Panc1 (cell line): ENCODE data around the gene FAM174C. TPM values are rescaled to one million over a fixed set of nuclear protein-coding genes. Genes with fewer than 3 reads are reported as not detected.
A peak's percentile ranks its signal among the peaks of the same experiment; 100 is the strongest.

Experiments used
- ATAC-seq: fragments of 200-7000 bp; cut with Tn5 transposase; 2 replicates; pipeline ENCODE4 v1.9.1; 2020; ENCODE audit warnings: mild to moderate bottlenecking, moderate library complexity
- BruUV-seq: library from RNA; stranded (reverse); fragments of 400-500 nt; replicated peaks from 2 replicates; lab custom pipeline; 2021; lab: Mats Ljungman, UMichigan
- CTCF ChIA-PET: fragments of 300-600 bp; sonication (Branson Sonifier 250); formaldehyde crosslinking; loops from one replicate; lab custom pipeline; 2022; ENCODE audit warnings: antibody characterized with exemption; lab: Charles Lee
- POLR2A ChIA-PET: fragments of 300-600 bp; sonication (Branson Sonifier 250); formaldehyde crosslinking; loops from one replicate; lab custom pipeline; 2022; ENCODE audit warnings: antibody characterized with exemption; lab: Charles Lee
- DNase-seq: peaks from one replicate; pipeline ENCODE4 v3.0.0-alpha.2; 2010; ENCODE audit warnings: low read depth, low spot score
- H3K27ac ChIP-seq: 2 replicates; pipeline ENCODE4 v1.5.1; 2011; ENCODE audit warnings: mild to moderate bottlenecking, low read length, inconsistent platforms
- H3K27me3 ChIP-seq: fragments of 200-500 bp; sonication (Bioruptor generic); 2 replicates; pipeline ENCODE4 v1.6.0; 2014; ENCODE audit warnings: low read length, inconsistent platforms; ENCODE audit not compliant: control insufficient read depth, insufficient read depth
- H3K36me3 ChIP-seq: fragments of 200-500 bp; sonication (Bioruptor generic); 2 replicates; pipeline ENCODE4 v1.5.1; 2014; ENCODE audit warnings: inconsistent platforms, mild to moderate bottlenecking, low read length, moderate library complexity; ENCODE audit not compliant: control insufficient read depth, insufficient read depth
- H3K4me1 ChIP-seq: 2 replicates; pipeline ENCODE4 v1.5.1; 2011; ENCODE audit warnings: inconsistent platforms, mild to moderate bottlenecking, low read length, moderate library complexity; ENCODE audit not compliant: control insufficient read depth, insufficient read depth
- H3K4me3 ChIP-seq, 2 experiments: 2 replicates each; pipeline ENCODE4 v1.5.1; 2011 to 2012; ENCODE audit warnings: low read depth in 2 of 2, low read length in 2 of 2, mild to moderate bottlenecking in 2 of 2, inconsistent platforms in 1 of 2, moderate library complexity in 1 of 2
- H3K9me3 ChIP-seq: fragments of 200-500 bp; sonication (Bioruptor generic); 2 replicates; pipeline ENCODE4 v1.5.1; 2014; ENCODE audit warnings: low read depth, mild to moderate bottlenecking, inconsistent platforms, low read length, moderate library complexity; ENCODE audit not compliant: control insufficient read depth, insufficient read depth
- CTCF ChIP-seq: fragments of 450-650 bp; IDR thresholded peaks from 2 replicates; pipeline ENCODE4 v1.5.1; 2017; ENCODE audit warnings: mild to moderate bottlenecking
- POLR2AphosphoS5 ChIP-seq: IDR thresholded peaks from 2 replicates; pipeline ENCODE4 v1.6.1; 2012; ENCODE audit warnings: mild to moderate bottlenecking, low read depth, low read length, moderate library complexity
- REST ChIP-seq, 2 experiments: IDR thresholded peaks; 2 replicates each; pipeline ENCODE4 v1.6.1; 2011 to 2012; ENCODE audit warnings: low read depth in 2 of 2, control low read depth in 1 of 2, low read length in 1 of 2, mild to moderate bottlenecking in 1 of 2, moderate library complexity in 1 of 2; ENCODE audit not compliant: insufficient read depth in 1 of 2
- SIN3A ChIP-seq: IDR thresholded peaks from 2 replicates; pipeline ENCODE4 v1.6.1; 2012; ENCODE audit warnings: low read depth, mild to moderate bottlenecking, low read length, moderate library complexity, borderline replicate concordance; ENCODE audit not compliant: insufficient read depth
- TCF7L2 ChIP-seq: IDR thresholded peaks from 2 replicates; pipeline ENCODE4 v1.6.1; 2011; ENCODE audit warnings: mild to moderate bottlenecking, low read depth, low read length, inconsistent platforms
- in situ Hi-C: cut with HindIII; loops from 2 replicates; pipeline ENCODE4 v1.10.0; 2016; ENCODE audit warnings: low sequenced_read_pairs, low pct_unique_long_range_greater_than_20kb
- intact Hi-C: fragments of 100-400 bp; cut with micrococcal nuclease; formaldehyde crosslinking; loops from one replicate; pipeline ENCODE4 v1.10.0; 2022; ENCODE audit not compliant: unreplicated experiment
- total RNA-seq: library from RNA; stranded (reverse); gene quantifications from one replicate; pipeline ENCODE4 v1.2.1, GENCODE V29; 2021; ENCODE audit not compliant: unreplicated experiment

Gene FAM174C
- total RNA-seq, 1 experiment from 2014 or later = 133 TPM

GRCh38 chr19:1284293-1284978, 9.1 kb downstream of the FAM174C start:
- no peak overlapping the region for H3K27ac ChIP-seq
- H3K9me3 ChIP-seq = no peaks in the 10 kb centered on the region
- intact Hi-C loops (no loop called here), in situ Hi-C loops (no loop called here)
- ATAC-seq = peak; percentile 4; the same call in 1 of the 2 replicates
- TF ChIP-seq TCF7L2 (no peak), REST (IDR thresholded peaks at IDR 0.05; ENCODE audit: insufficient read depth in 1 of 2, low read depth in 2 of 2, low read length in 1 of 2) (no peak), CTCF (no peak), POLR2AphosphoS5 (no peak), SIN3A (no peak)
- no peak overlapping the region for H3K4me3 ChIP-seq
- CTCF ChIA-PET = no interaction called here
- no peaks in the 10 kb centered on the region for H3K36me3 ChIP-seq
- peaks cover 7% of the 10 kb centered on the region for H3K4me1 ChIP-seq
- no peaks in the 10 kb centered on the region for H3K27me3 ChIP-seq
- BruUV-seq = no TSS peak
- DNase-seq = no peak
- POLR2A ChIA-PET = no interaction called here

GRCh38 chr19:1284979-1285736, 9.8 kb downstream of the FAM174C start:
- intact Hi-C loops = no loop called here
- DNase-seq (no peak), ATAC-seq (no peak)
- Histone ChIP-seq H3K36me3 (no peaks in the 10 kb centered on the region), H3K27me3 (no peaks in the 10 kb centered on the region), H3K4me3 (no peak overlapping the region), H3K4me1 (peaks cover 7% of the 10 kb centered on the region), H3K27ac (no peak overlapping the region), H3K9me3 (no peaks in the 10 kb centered on the region)
- TF ChIP-seq REST (IDR thresholded peaks at IDR 0.05; ENCODE audit: insufficient read depth in 1 of 2, low read depth in 2 of 2, low read length in 1 of 2) (no peak), SIN3A (no peak), CTCF (no peak), POLR2AphosphoS5 (no peak), TCF7L2 (no peak)
- in situ Hi-C loops = no loop called here
- ChIA-PET CTCF (no interaction called here), POLR2A (no interaction called here)
- no TSS peak for BruUV-seq
